ES-I3 (cell line): Measurements from ENCODE around the gene CEP170B.
"Not testable (repeated sequence)": the region's sequence is repeated elsewhere in the genome, so short reads cannot be mapped to it uniquely, and the experiment has no call there.

Experiments used
- H3K36me3 ChIP-seq: 2 replicates; pipeline ENCODE4 v1.6.1; 2013; ENCODE audit warnings: mild to moderate bottlenecking, low read length, control low read depth, moderate library complexity; ENCODE audit not compliant: insufficient read depth
- H3K4me1 ChIP-seq: 2 replicates; pipeline ENCODE4 v1.6.1; 2013; ENCODE audit warnings: mild to moderate bottlenecking, control low read depth, low read length; ENCODE audit not compliant: insufficient read depth
- H3K9ac ChIP-seq: 2 replicates; pipeline ENCODE4 v1.6.1; 2013; ENCODE audit warnings: low read depth, mild to moderate bottlenecking, low read length, moderate library complexity
- H3K9me3 ChIP-seq: 2 replicates; pipeline ENCODE4 v1.6.1; 2013; ENCODE audit warnings: mild to moderate bottlenecking, low read length, moderate library complexity; ENCODE audit not compliant: control insufficient read depth, insufficient read depth

The CEP170B gene

GRCh38 chr14:104937161-104937560, 72.1 kb downstream of the CEP170B start:
- Histone ChIP-seq H3K9ac (no peak overlapping the region), H3K4me1 (no peaks in the 10 kb centered on the region; the same call in 1 of the 2 replicates), H3K9me3 (no peaks in the 10 kb centered on the region), H3K36me3 (0 out of 2 replicates have a peak, but pooled peaks cover 2% of the 10 kb centered on the region)

DNA sequence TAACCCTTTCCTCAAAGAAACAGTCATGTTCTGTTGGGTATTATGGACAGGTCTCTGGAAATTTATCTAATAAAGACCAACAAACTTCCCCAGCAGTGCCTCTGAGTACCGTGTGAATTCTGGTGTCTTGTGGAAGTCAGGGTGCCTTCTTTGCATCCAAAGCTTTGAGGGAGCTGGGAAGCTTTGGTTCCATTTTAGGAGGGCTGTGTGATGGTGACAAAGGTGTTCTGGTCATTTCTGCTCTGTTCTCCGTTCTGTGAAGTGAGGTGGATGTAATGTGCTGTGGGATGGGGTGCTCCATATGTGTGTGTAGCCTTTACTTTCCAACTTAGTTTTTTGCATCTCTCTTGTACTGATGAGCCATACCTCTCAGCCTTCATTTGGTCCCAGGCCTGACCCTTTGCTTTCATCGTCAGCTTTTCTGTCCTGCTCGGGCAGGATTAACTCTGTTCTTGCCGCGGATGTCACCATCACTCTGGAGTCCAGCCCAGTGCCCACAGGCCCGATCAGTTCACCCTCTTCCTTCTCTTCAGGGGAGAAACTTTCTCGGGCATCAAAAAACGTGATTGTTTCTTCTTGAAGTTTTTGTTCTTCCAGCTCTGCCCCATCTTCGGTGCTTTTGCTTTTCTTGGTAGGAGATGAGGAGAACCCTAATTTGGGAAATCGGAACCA, 72.8 kb downstream of the CEP170B start:
- H3K36me3 ChIP-seq: 0 out of 2 replicates have a peak, but pooled peaks cover 2% of the 10 kb centered on the region
- H3K4me1 ChIP-seq: no peaks in the 10 kb centered on the region
- no peaks in the 10 kb centered on the region for H3K9me3 ChIP-seq
- no peak overlapping the region for H3K9ac ChIP-seq

GRCh38 chr14:104938436-104938835, 73.4 kb downstream of the CEP170B start:
- Histone ChIP-seq H3K4me1 (no peaks in the 10 kb centered on the region), H3K9ac (no peak overlapping the region), H3K36me3 (0 out of 2 replicates have a peak, but pooled peaks cover 2% of the 10 kb centered on the region), H3K9me3 (no peaks in the 10 kb centered on the region)

DNA sequence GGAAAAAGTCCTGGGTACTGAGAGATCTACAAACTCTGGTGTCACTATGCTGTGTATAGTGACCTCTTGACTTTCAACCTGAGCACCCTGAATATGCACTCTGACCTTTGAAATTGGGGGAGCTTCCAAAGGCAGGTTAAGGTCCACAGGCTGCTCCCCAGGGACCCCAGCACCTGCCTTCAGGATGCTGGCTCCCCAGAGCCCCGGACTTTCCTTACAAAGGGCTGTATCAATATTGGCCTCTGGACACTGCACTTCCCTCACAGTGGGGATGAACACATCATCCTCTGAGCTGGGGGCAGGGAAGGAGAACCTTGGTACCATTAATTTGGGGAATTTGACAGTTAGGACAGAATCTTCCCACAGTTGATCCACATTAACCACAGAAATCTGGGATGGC, 73.9 kb downstream of the CEP170B start:
- Histone ChIP-seq H3K9ac (no peak overlapping the region), H3K4me1 (no peaks in the 10 kb centered on the region), H3K36me3 (0 out of 2 replicates have a peak, but pooled peaks cover 2% of the 10 kb centered on the region), H3K9me3 (no peaks in the 10 kb centered on the region)

- Histone ChIP-seq H3K4me1 (no peaks in the 10 kb centered on the region), H3K36me3 (0 out of 2 replicates have a peak, but pooled peaks cover 2% of the 10 kb centered on the region), H3K9ac (no peak overlapping the region), H3K9me3 (no peaks in the 10 kb centered on the region)
Observed at GRCh38 chr14:104939666-104940410, 74.8 kb downstream of the CEP170B start.

DNA sequence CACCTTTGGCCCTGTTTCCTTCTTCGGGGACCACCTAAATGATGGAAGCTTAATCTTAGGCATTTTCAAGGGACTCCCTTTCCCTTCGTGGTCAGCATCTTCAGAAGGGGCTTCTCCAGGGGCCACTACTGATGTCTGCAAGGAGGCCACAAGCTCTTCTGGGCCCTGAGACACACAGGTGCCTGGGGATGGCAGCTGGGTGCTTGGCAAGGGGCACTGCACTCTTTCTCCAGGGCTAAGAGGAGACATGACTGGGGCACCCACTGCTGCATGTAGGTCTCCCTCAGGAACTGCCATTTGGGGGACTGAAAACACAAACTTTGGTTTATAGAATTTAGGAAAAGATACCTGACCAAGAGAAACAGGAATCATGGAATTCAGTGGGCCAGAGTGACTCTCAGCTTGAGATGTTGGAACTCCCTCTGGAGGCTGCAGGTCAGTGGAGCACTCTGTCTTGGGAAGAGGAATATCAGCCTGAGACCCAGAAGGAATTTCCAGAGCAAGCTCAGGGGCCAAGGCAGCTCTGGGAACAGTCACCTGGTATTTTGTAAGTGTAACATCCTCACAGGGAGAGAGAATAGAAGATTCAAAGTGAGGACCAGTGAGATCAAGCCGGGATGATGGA, 75.6 kb downstream of the CEP170B start:
- no peak overlapping the region for H3K9ac ChIP-seq
- no peaks in the 10 kb centered on the region for H3K4me1 ChIP-seq
- H3K36me3 ChIP-seq: 0 out of 2 replicates have a peak, but pooled peaks cover 2% of the 10 kb centered on the region
- no peaks in the 10 kb centered on the region for H3K9me3 ChIP-seq

- H3K9me3 ChIP-seq: no peaks in the 10 kb centered on the region
- H3K36me3 ChIP-seq: 0 out of 2 replicates have a peak, but pooled peaks cover 2% of the 10 kb centered on the region
- H3K4me1 ChIP-seq: no peaks in the 10 kb centered on the region
- H3K9ac ChIP-seq: no peak overlapping the region
Observed at GRCh38 chr14:104941508-104942365, 76.7 kb downstream of the CEP170B start.

- Histone ChIP-seq H3K9ac (no peak overlapping the region), H3K36me3 (0 out of 2 replicates have a peak, but pooled peaks cover 2% of the 10 kb centered on the region), H3K4me1 (no peaks in the 10 kb centered on the region), H3K9me3 (no peaks in the 10 kb centered on the region)
Observed at GRCh38 chr14:104942586-104942985, 77.5 kb downstream of the CEP170B start.

- H3K4me1 ChIP-seq, H3K9me3 ChIP-seq: not testable (repeated sequence)
Observed at GRCh38 chr14:104943216-104944015, 78.3 kb downstream of the CEP170B start.

GRCh38 chr14:104944016-104944308, 78.9 kb downstream of the CEP170B start:
- not testable (repeated sequence) for H3K36me3 ChIP-seq, H3K9ac ChIP-seq, H3K9me3 ChIP-seq, H3K4me1 ChIP-seq

More at GRCh38 chr14:104943216-104944015, 78.3 kb downstream of the CEP170B start:
- not testable (repeated sequence) for H3K9ac ChIP-seq, H3K36me3 ChIP-seq

DNA sequence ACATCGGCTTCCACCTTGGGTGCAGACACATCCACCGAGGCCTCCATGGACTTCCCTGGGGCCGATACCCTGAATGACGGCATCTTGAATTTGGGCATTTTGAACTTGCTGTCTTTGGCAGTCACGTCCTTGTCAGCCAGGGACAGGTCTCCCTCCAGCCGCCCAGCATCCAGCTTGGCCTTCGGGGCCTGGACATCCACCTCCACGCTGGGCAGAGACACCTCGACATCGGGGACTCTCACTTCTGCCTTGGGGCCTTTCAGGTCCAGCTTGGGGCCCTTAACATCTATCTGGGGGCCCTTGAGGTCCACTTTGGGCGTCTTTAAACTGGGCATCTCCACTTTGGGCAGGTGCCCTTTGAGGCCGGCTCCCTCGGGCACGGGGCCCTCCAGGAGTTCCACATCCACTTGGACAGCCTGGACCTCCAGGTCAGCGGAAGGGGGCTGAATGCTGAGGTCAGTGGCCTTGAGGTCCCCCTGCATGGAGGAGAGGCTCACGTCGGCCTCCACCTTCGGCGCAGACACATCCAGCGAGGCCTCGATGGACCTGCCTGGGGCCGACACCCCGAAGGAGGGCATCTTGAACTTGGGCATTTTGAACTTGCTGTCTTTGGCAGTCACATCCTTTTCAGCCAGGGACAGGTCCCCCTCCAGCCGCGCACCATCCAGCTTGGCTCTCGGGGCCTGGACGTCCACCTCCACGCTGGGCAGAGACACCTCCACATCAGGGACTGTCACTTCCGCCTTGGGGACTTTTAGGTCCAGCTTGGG, 79.6 kb downstream of the CEP170B start:
- H3K4me1 ChIP-seq, H3K36me3 ChIP-seq, H3K9me3 ChIP-seq, H3K9ac ChIP-seq: not testable (repeated sequence)

- not testable (repeated sequence) for H3K36me3 ChIP-seq, H3K9me3 ChIP-seq, H3K9ac ChIP-seq, H3K4me1 ChIP-seq
Observed at GRCh38 chr14:104945266-104945665, 80.2 kb downstream of the CEP170B start.
